Transverse colon (tissue), 4 donors: Measurements from ENCODE around the gene CTU1.

ENCODE experiments used
- CTCF ChIP-seq, 5 experiments: fragments of 200-600 bp in 3 of 5; fragments of 450-650 bp in 2 of 5; sonication (generic) in 3 of 5; IDR thresholded peaks; 1 replicate in 2 of 5; 2 replicates in 3 of 5; pipeline ENCODE4 v1.5.1; 2016 to 2017; ENCODE audit warnings: antibody characterized with exemption in 5 of 5, inconsistent platforms in 3 of 5, mild to moderate bottlenecking in 2 of 5, moderate library complexity in 1 of 5
- EP300 ChIP-seq: sonication (generic); formaldehyde crosslinking; IDR thresholded peaks from one replicate; pipeline ENCODE4 v1.6.1; 2017; ENCODE audit warnings: antibody characterized with exemption, low read depth
- POLR2AphosphoS5 ChIP-seq, 3 donors: sonication (generic); formaldehyde crosslinking; IDR thresholded peaks; one replicate each; pipeline ENCODE4 v1.6.1; 2016; ENCODE audit warnings: antibody characterized with exemption in 3 of 3

- TF ChIP-seq CTCF (IDR thresholded peaks at IDR 0.05) (peak in 1 of 5 experiments; percentile 3), POLR2AphosphoS5 (IDR thresholded peaks at IDR 0.05) (no peak), EP300 (no peak)
Measured at GRCh38 chr19:51111606-51112005, 3.4 kb upstream of the CTU1 start.
